Measurements from ENCODE around the gene P2RY6.

P2RY6 gene

GRCh38 chr11:73320763-73321603 is 48.8 kb downstream of the P2RY6 start:
- H3K4me2 ChIP-seq (ENCODE audit: low read length) = no peak overlapping the region
- H3K27ac ChIP-seq = peak overlapping the region; percentile 57
- TF ChIP-seq, protein P1, sequence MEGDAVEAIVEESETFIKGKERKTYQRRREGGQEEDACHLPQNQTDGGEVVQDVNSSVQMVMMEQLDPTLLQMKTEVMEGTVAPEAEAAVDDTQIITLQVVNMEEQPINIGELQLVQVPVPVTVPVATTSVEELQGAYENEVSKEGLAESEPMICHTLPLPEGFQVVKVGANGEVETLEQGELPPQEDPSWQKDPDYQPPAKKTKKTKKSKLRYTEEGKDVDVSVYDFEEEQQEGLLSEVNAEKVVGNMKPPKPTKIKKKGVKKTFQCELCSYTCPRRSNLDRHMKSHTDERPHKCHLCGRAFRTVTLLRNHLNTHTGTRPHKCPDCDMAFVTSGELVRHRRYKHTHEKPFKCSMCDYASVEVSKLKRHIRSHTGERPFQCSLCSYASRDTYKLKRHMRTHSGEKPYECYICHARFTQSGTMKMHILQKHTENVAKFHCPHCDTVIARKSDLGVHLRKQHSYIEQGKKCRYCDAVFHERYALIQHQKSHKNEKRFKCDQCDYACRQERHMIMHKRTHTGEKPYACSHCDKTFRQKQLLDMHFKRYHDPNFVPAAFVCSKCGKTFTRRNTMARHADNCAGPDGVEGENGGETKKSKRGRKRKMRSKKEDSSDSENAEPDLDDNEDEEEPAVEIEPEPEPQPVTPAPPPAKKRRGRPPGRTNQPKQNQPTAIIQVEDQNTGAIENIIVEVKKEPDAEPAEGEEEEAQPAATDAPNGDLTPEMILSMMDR (IDR thresholded peaks at IDR 0.05) = no peak
- no peak overlapping the region for H3K9ac ChIP-seq
- no peak overlapping the region for H3K4me3 ChIP-seq (ENCODE audit: low read depth, low read length)
- H3K4me1 ChIP-seq = peaks cover 12% of the 10 kb centered on the region
- H3K9me3 ChIP-seq (ENCODE audit: control insufficient read depth, low read length) = no peaks in the 10 kb centered on the region
- H2AFZ ChIP-seq = no peak overlapping the region
- no peaks in the 10 kb centered on the region for H3K36me3 ChIP-seq (ENCODE audit: control insufficient read depth, insufficient read depth, low read length)
- no peaks in the 10 kb centered on the region for H3K27me3 ChIP-seq (ENCODE audit: control insufficient read depth, insufficient read depth, low read length)
- H3K79me2 ChIP-seq = peaks cover 23% of the 10 kb centered on the region

DNA sequence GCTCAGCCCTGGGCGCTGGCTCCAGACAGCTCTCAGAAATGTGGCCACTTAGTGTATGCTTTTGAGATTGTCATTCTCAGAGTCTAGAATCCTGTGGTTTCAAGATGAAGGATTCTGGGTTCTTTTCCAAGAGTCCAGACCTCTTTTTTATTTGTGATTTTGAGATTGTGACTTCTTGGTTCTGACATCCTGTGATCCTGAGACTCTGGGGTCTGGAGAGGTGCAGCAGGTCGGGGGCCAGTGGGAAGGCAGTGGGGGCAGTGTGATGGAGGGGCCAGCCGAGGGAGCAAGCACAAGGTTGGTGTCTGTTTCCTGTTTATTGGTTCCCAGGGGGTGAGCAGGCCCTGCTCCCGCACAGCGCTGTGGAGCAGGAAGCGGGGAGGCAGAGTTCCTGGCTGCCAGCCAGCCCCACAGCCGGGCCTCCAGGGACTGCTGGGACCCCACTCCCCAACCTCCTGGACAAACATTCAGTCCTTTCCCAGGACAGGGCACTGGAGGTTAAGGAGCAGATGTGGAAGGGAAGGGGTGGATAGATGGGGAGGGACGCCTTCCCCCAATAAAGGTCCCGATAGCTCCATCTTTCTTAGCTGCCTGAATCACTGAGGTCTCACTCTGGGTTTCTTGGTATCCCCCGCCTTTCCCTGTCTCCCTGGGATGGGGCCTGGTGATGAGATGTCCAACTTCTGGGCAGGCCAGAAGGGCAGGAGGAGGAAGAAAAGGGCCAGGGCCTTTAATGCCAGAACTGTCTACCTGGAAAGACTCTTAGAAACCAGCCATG is 49.7 kb downstream of the P2RY6 start:
- H2AFZ ChIP-seq = no peak overlapping the region
- no peak overlapping the region for H3K4me2 ChIP-seq (ENCODE audit: low read length)
- no peaks in the 10 kb centered on the region for H3K27me3 ChIP-seq (ENCODE audit: control insufficient read depth, insufficient read depth, low read length)
- H3K9ac ChIP-seq = no peak overlapping the region
- H3K36me3 ChIP-seq (ENCODE audit: control insufficient read depth, insufficient read depth, low read length) = no peaks in the 10 kb centered on the region
- H3K9me3 ChIP-seq (ENCODE audit: control insufficient read depth, low read length) = no peaks in the 10 kb centered on the region
- peaks cover 12% of the 10 kb centered on the region for H3K4me1 ChIP-seq
- no peak overlapping the region for H3K4me3 ChIP-seq (ENCODE audit: low read depth, low read length)
- H3K27ac ChIP-seq = peak overlapping the region; percentile 57
- peaks cover 15% of the 10 kb centered on the region for H3K79me2 ChIP-seq
- TF ChIP-seq, protein P1 (IDR thresholded peaks at IDR 0.05) = no peak

DNA sequence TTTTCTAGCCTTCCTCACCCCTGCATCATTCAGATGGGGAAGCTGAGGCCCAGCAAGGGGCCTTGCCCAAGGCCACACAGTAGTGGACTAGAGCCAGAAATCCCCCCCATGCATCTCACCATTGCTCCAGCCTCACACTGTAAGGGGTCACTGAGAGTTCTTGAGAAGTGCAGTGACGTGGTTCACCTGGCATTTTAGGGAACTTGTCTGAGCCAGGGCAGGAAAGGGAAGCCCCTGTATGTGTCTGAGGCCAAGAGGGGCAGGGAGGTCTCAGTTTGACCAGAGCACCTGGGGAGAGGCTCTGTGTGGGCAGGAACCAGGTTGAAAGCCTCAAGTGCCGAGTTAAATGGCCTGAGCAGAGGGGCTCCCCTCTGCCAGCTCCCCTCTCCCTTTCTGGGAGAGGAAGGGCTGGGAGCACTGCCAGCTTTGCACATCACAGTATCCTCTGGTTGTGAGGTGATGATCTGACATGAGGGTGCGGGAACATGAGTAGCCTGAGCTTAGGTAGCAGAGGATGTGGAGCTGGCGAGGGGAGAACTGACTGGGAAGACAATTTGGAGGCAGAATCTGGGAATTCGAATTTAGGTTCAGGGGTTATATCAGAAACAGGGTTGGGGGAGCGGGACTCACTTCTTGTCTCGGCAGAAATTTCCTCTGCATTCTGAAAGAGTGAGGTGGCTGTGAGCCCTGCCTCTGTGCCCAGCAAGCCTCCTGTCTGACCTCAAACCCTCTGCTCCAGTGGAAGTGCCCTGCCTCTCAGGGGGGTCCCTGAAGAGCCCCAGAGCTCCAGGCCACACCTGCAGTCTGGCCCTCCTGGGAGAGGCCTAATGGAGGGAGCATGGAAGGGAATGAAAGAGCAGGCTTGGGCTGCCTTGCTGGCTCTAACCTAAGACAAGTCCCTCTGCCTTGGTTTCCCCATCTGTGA is 50.5 kb downstream of the P2RY6 start:
- Histone ChIP-seq H3K4me1 (peaks cover 12% of the 10 kb centered on the region), H3K27me3 (ENCODE audit: control insufficient read depth, insufficient read depth, low read length) (no peaks in the 10 kb centered on the region), H3K9me3 (ENCODE audit: control insufficient read depth, low read length) (no peaks in the 10 kb centered on the region), H2AFZ (no peak overlapping the region), H3K9ac (no peak overlapping the region), H3K27ac (peak overlapping the region; percentile 57), H3K79me2 (peaks cover 11% of the 10 kb centered on the region), H3K36me3 (ENCODE audit: control insufficient read depth, insufficient read depth, low read length) (no peaks in the 10 kb centered on the region), H3K4me3 (ENCODE audit: low read depth, low read length) (no peak overlapping the region), H3K4me2 (ENCODE audit: low read length) (no peak overlapping the region)
- TF ChIP-seq, protein P1 (IDR thresholded peaks at IDR 0.05) = no peak

- H3K4me2 ChIP-seq (ENCODE audit: low read length) = no peak overlapping the region
- H2AFZ ChIP-seq = no peak overlapping the region
- no peaks in the 10 kb centered on the region for H3K36me3 ChIP-seq (ENCODE audit: control insufficient read depth, insufficient read depth, low read length)
- no peaks in the 10 kb centered on the region for H3K27me3 ChIP-seq (ENCODE audit: control insufficient read depth, insufficient read depth, low read length)
- peaks cover 12% of the 10 kb centered on the region for H3K4me1 ChIP-seq
- TF ChIP-seq, protein P1 (IDR thresholded peaks at IDR 0.05) = no peak
- no peaks in the 10 kb centered on the region for H3K9me3 ChIP-seq (ENCODE audit: control insufficient read depth, low read length)
- H3K79me2 ChIP-seq = peaks cover 13% of the 10 kb centered on the region
- no peak overlapping the region for H3K4me3 ChIP-seq (ENCODE audit: low read depth, low read length)
- no peak overlapping the region for H3K9ac ChIP-seq
- H3K27ac ChIP-seq = peak overlapping the region; percentile 57
Measured at GRCh38 chr11:73323464-73323863, 51.3 kb downstream of the P2RY6 start.

Measured in parathyroid adenoma (tissue), 2 donors.